Thyroid gland (tissue), 4 donors: ENCODE measurements around the gene CCNT2.

Experiments
- POLR2A ChIP-seq, 2 donors: fragments of 450-650 bp; IDR thresholded peaks; one replicate each; pipeline ENCODE4 v1.6.1; 2017; ENCODE audit warnings: antibody characterized with exemption in 2 of 2, mild to moderate bottlenecking in 2 of 2, moderate library complexity in 1 of 2
- TF ChIP-seq, protein P1 (sequence below), 6 experiments: fragments of 200-600 bp in 3 of 6; fragments of 450-650 bp in 3 of 6; sonication (generic) in 3 of 6; IDR thresholded peaks; one replicate each; pipeline ENCODE4 v1.5.1; 2016 to 2019; ENCODE audit warnings: antibody characterized with exemption in 6 of 6, mild to moderate bottlenecking in 2 of 6, inconsistent platforms in 1 of 6, moderate library complexity in 1 of 6

- no peak for TF ChIP-seq POLR2A (IDR thresholded peaks at IDR 0.05)
- TF ChIP-seq, protein P1, sequence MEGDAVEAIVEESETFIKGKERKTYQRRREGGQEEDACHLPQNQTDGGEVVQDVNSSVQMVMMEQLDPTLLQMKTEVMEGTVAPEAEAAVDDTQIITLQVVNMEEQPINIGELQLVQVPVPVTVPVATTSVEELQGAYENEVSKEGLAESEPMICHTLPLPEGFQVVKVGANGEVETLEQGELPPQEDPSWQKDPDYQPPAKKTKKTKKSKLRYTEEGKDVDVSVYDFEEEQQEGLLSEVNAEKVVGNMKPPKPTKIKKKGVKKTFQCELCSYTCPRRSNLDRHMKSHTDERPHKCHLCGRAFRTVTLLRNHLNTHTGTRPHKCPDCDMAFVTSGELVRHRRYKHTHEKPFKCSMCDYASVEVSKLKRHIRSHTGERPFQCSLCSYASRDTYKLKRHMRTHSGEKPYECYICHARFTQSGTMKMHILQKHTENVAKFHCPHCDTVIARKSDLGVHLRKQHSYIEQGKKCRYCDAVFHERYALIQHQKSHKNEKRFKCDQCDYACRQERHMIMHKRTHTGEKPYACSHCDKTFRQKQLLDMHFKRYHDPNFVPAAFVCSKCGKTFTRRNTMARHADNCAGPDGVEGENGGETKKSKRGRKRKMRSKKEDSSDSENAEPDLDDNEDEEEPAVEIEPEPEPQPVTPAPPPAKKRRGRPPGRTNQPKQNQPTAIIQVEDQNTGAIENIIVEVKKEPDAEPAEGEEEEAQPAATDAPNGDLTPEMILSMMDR (IDR thresholded peaks at IDR 0.05), result no peak
Observed at GRCh38 chr2:134943540-134943939, 24.9 kb downstream of the CCNT2 start.
